Caco-2 (cell line): ENCODE measurements around the gene NRIP1. TPM values are rescaled to one million over a fixed set of nuclear protein-coding genes. Genes with fewer than 3 reads are reported as not detected.

Source experiments
- BruUV-seq: library from RNA; stranded (reverse); fragments of 400-500 nt; replicated peaks from 2 replicates; lab custom pipeline; 2021; lab: Mats Ljungman, UMichigan
- CTCF ChIA-PET: fragments of 300-600 bp; sonication (Branson Sonifier 250); formaldehyde crosslinking; loops from one replicate; lab custom pipeline; 2022; ENCODE audit warnings: antibody characterized with exemption; lab: Charles Lee
- POLR2A ChIA-PET: fragments of 300-600 bp; sonication (Branson Sonifier 250); formaldehyde crosslinking; loops from one replicate; lab custom pipeline; 2022; ENCODE audit warnings: antibody characterized with exemption; lab: Charles Lee
- DNase-seq, 2 experiments: peaks; one replicate each; pipeline versions ENCODE4 v3.0.0 to v3.0.0-alpha.2; 2020 to 2022
- H3K27me3 ChIP-seq: replicated peaks from 2 replicates; pipeline ENCODE4 v1.6.0; 2011; ENCODE audit warnings: low read length; ENCODE audit not compliant: control insufficient read depth, insufficient read depth
- H3K36me3 ChIP-seq: 2 replicates; pipeline ENCODE4 v1.5.1; 2011; ENCODE audit warnings: low read length; ENCODE audit not compliant: control insufficient read depth, insufficient read depth
- H3K4me1 ChIP-seq: fragments of 250-450 bp; sonication (Bioruptor Pico); 2 replicates; pipeline ENCODE4 v1.5.1; 2020; ENCODE audit warnings: mild to moderate bottlenecking
- H3K4me3 ChIP-seq: 2 replicates; pipeline ENCODE4 v1.5.1; 2011; ENCODE audit warnings: low read depth, mild to moderate bottlenecking, control low read depth, low read length
- H3K9me3 ChIP-seq: fragments of 250-450 bp; sonication (Bioruptor Pico); 2 replicates; pipeline ENCODE4 v1.5.1; 2020; ENCODE audit warnings: mild to moderate bottlenecking, moderate library complexity
- H3K27ac Mint-ChIP-seq: one replicate; pipeline ENCODE4 v1.8.0; 2022; ENCODE audit warnings: mixed read lengths; ENCODE audit not compliant: unreplicated experiment
- H3K27me3 Mint-ChIP-seq: one replicate; pipeline ENCODE4 v1.8.0; 2022; ENCODE audit warnings: mixed read lengths; ENCODE audit not compliant: insufficient read depth, unreplicated experiment
- H3K36me3 Mint-ChIP-seq: one replicate; pipeline ENCODE4 v1.8.0; 2022; ENCODE audit warnings: mild to moderate bottlenecking, mixed read lengths; ENCODE audit not compliant: insufficient read depth, unreplicated experiment
- H3K4me1 Mint-ChIP-seq: one replicate; pipeline ENCODE4 v1.8.0; 2022; ENCODE audit warnings: low read depth, mixed read lengths; ENCODE audit not compliant: unreplicated experiment
- H3K4me3 Mint-ChIP-seq: one replicate; pipeline ENCODE4 v1.8.0; 2022; ENCODE audit warnings: mild to moderate bottlenecking, moderate library complexity, mixed read lengths; ENCODE audit not compliant: unreplicated experiment
- H3K9me3 Mint-ChIP-seq: one replicate; pipeline ENCODE4 v1.8.0; 2022; ENCODE audit warnings: mixed read lengths; ENCODE audit not compliant: unreplicated experiment
- intact Hi-C: fragments of 100-400 bp; cut with micrococcal nuclease; formaldehyde crosslinking; loops from one replicate; pipeline ENCODE4 v1.10.0; 2022; ENCODE audit not compliant: unreplicated experiment
- total RNA-seq: library from RNA; stranded (reverse); gene quantifications from 2 replicates; pipeline ENCODE4 v1.2.3, GENCODE V29; 2022
- TF ChIP-seq, protein P1 (sequence below), 2 experiments: fragments of 200-600 bp in 1 of 2; IDR thresholded peaks; 1 replicate in 1 of 2; 2 replicates in 1 of 2; pipeline versions ENCODE4 v1.5.1 to v1.8.0; 2011 to 2022; ENCODE audit warnings: antibody characterized with exemption in 1 of 2, control low read depth in 1 of 2, inconsistent platforms in 1 of 2, low read depth in 1 of 2, low read length in 1 of 2, mild to moderate bottlenecking in 1 of 2, moderate library complexity in 1 of 2; ENCODE audit not compliant: insufficient read depth in 1 of 2, severe bottlenecking in 1 of 2, unreplicated experiment in 1 of 2

NRIP1 gene
- total RNA-seq, 1 experiment from 2014 or later, result 28.6 TPM

DNA sequence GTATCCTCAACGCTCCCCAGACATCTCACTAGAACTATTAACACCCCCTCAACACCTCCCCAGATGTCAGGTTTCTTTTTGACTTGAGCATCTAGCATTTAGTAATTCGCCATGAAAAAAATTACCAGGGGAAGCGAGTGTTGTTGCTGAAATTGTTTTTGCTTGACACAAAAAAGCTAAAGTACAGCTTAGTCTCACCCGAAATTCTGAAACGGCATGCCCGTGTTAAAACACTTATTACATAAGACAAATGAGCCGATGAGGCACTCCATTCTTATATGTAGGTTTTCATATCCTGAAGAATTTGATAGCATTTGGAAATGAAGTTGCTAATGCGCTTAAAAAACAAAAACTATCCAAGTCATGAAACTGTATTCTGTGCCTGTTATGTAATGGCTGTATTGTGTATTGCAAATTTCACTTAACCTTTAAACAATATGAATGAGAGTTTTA lies 1.3 kb upstream of the NRIP1 start:
- no peak for DNase-seq
- peak overlapping the region; percentile 96 for H3K27ac Mint-ChIP-seq
- Histone ChIP-seq H3K9me3 (no peaks in the 10 kb centered on the region), H3K4me3 (peak overlapping the region; percentile 85), H3K36me3 (no peaks in the 10 kb centered on the region), H3K27me3 (no peaks in the 10 kb centered on the region), H3K4me1 (peaks cover 20% of the 10 kb centered on the region)
- no peaks in the 10 kb centered on the region for H3K27me3 Mint-ChIP-seq
- intact Hi-C loops, result no loop called here
- CTCF ChIA-PET, result no interaction called here
- POLR2A ChIA-PET, result no interaction called here
- peak overlapping the region; percentile 99 for H3K4me3 Mint-ChIP-seq
- no peaks in the 10 kb centered on the region for H3K9me3 Mint-ChIP-seq
- H3K4me1 Mint-ChIP-seq, result peaks cover 25% of the 10 kb centered on the region
- H3K36me3 Mint-ChIP-seq, result peaks cover 10% of the 10 kb centered on the region
- TF ChIP-seq, protein P1, sequence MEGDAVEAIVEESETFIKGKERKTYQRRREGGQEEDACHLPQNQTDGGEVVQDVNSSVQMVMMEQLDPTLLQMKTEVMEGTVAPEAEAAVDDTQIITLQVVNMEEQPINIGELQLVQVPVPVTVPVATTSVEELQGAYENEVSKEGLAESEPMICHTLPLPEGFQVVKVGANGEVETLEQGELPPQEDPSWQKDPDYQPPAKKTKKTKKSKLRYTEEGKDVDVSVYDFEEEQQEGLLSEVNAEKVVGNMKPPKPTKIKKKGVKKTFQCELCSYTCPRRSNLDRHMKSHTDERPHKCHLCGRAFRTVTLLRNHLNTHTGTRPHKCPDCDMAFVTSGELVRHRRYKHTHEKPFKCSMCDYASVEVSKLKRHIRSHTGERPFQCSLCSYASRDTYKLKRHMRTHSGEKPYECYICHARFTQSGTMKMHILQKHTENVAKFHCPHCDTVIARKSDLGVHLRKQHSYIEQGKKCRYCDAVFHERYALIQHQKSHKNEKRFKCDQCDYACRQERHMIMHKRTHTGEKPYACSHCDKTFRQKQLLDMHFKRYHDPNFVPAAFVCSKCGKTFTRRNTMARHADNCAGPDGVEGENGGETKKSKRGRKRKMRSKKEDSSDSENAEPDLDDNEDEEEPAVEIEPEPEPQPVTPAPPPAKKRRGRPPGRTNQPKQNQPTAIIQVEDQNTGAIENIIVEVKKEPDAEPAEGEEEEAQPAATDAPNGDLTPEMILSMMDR (IDR thresholded peaks at IDR 0.05; ENCODE audit: insufficient read depth in 1 of 2, low read depth in 1 of 2, low read length in 1 of 2, severe bottlenecking in 1 of 2, unreplicated experiment in 1 of 2), result no peak
- no TSS peak for BruUV-seq

GRCh38 chr21:15065392-15066122 lies 757 bp upstream of the NRIP1 start:
- TF ChIP-seq, protein P1 (IDR thresholded peaks at IDR 0.05; ENCODE audit: insufficient read depth in 1 of 2, low read depth in 1 of 2, low read length in 1 of 2, severe bottlenecking in 1 of 2, unreplicated experiment in 1 of 2), result no peak
- Mint-ChIP-seq H3K4me1 (peaks cover 31% of the 10 kb centered on the region), H3K36me3 (peaks cover 10% of the 10 kb centered on the region), H3K27me3 (no peaks in the 10 kb centered on the region), H3K9me3 (no peaks in the 10 kb centered on the region), H3K4me3 (peak overlapping the region; percentile 99), H3K27ac (peak overlapping the region; percentile 96)
- H3K36me3 ChIP-seq, result no peaks in the 10 kb centered on the region
- ChIA-PET POLR2A (interaction anchor here (0.6 to 0.8 kb wide), 3 partner anchors 19 to 378 kb away, joined by 3 to 4 read pairs (median 3); no protein-coding TSS in a partner anchor), CTCF (interaction anchor here (1.2 to 1.4 kb wide), 3 partner anchors 57 to 201 kb away, joined by 4 to 7 read pairs (median 4); no protein-coding TSS in a partner anchor)
- no peaks in the 10 kb centered on the region for H3K27me3 ChIP-seq
- intact Hi-C loops, result loop anchor here (1.0 to 2.0 kb wide), 2 partner anchors 75 to 201 kb away; no protein-coding TSS in a partner anchor
- no TSS peak for BruUV-seq
- no peaks in the 10 kb centered on the region for H3K9me3 ChIP-seq
- peak; percentile 62 to 65 for DNase-seq
- peak overlapping the region; percentile 85 for H3K4me3 ChIP-seq
- peaks cover 21% of the 10 kb centered on the region for H3K4me1 ChIP-seq

- POLR2A ChIA-PET, result no interaction called here
- BruUV-seq, result no TSS peak
- Histone ChIP-seq H3K36me3 (no peaks in the 10 kb centered on the region), H3K9me3 (no peaks in the 10 kb centered on the region), H3K4me1 (peaks cover 30% of the 10 kb centered on the region), H3K27me3 (no peaks in the 10 kb centered on the region), H3K4me3 (peak overlapping the region; percentile 85)
- CTCF ChIA-PET, result no interaction called here
- peak overlapping the region; percentile 83 for H3K27ac Mint-ChIP-seq
- TF ChIP-seq, protein P1 (IDR thresholded peaks at IDR 0.05; ENCODE audit: insufficient read depth in 1 of 2, low read depth in 1 of 2, low read length in 1 of 2, severe bottlenecking in 1 of 2, unreplicated experiment in 1 of 2), result no peak
- H3K9me3 Mint-ChIP-seq, result no peaks in the 10 kb centered on the region
- peak overlapping the region; percentile 90 for H3K4me3 Mint-ChIP-seq
- peaks cover 10% of the 10 kb centered on the region for H3K36me3 Mint-ChIP-seq
- H3K27me3 Mint-ChIP-seq, result no peaks in the 10 kb centered on the region
- intact Hi-C loops, result loop anchor here (2.0 to 5.0 kb wide), 3 partner anchors 148 to 199 kb away; no protein-coding TSS in a partner anchor
- DNase-seq, result peak; percentile 55 to 57
- H3K4me1 Mint-ChIP-seq, result peaks cover 34% of the 10 kb centered on the region
These were observed 805 bp downstream of the NRIP1 start for GRCh38 chr21:15063814-15064575.
